Esophagus (tissue), 2 donors: Measurements from ENCODE around the gene RFX7. TPM values are rescaled to one million over a fixed set of nuclear protein-coding genes. Genes with fewer than 3 reads are reported as not detected.

Source experiments
- H3K27ac ChIP-seq, 2 donors: one replicate each; pipeline ENCODE4 v1.5.1; 2013; ENCODE audit warnings: low read depth in 2 of 2, mild to moderate bottlenecking in 2 of 2, inconsistent platforms in 1 of 2, low read length in 1 of 2, moderate library complexity in 1 of 2
- H3K27me3 ChIP-seq, 2 donors: one replicate each; pipeline ENCODE4 v1.6.1; 2013; ENCODE audit warnings: low read length in 2 of 2, control low read depth in 1 of 2, mild to moderate bottlenecking in 1 of 2; ENCODE audit not compliant: insufficient read depth in 2 of 2, control insufficient read depth in 1 of 2
- H3K36me3 ChIP-seq, 2 donors: one replicate each; pipeline ENCODE4 v1.6.1; 2013; ENCODE audit warnings: low read length in 1 of 2; ENCODE audit not compliant: control insufficient read depth in 2 of 2, insufficient read depth in 2 of 2
- H3K4me1 ChIP-seq, 2 donors: one replicate each; pipeline ENCODE4 v1.6.1; 2013; ENCODE audit warnings: low read length in 1 of 2; ENCODE audit not compliant: control insufficient read depth in 2 of 2, insufficient read depth in 2 of 2
- H3K4me3 ChIP-seq, 2 donors: one replicate each; pipeline ENCODE4 v1.5.1; 2013; ENCODE audit warnings: low read length in 2 of 2, mild to moderate bottlenecking in 2 of 2, low read depth in 1 of 2, moderate library complexity in 1 of 2
- H3K9me3 ChIP-seq, 2 donors: one replicate each; pipeline ENCODE4 v1.6.1; 2013; ENCODE audit warnings: mild to moderate bottlenecking in 2 of 2, low read depth in 1 of 2, low read length in 1 of 2, moderate library complexity in 1 of 2; ENCODE audit not compliant: control insufficient read depth in 2 of 2, insufficient read depth in 1 of 2
- WGBS, 2 donors: extraction: QIAGEN DNeasy Blood & Tissue Kit; methylation state at CpG; one replicate each; pipeline ENCODE4 v1.1.7; 2013; 5-methylcytosine and 5-hydroxymethylcytosine counted together
- polyA plus RNA-seq, 2 donors: library from polyadenylated mRNA; stranded (reverse); fragments of 200-250 nt; gene quantifications; one replicate each; pipeline ENCODE4 v1.2.3, GENCODE V29; 2013
- donor health status: healthy with polysubstance abuse.
- donor health status: Bipolar disorder and iron deficiency.

Gene RFX7
- polyA plus RNA-seq, 2 donors: 1.9 TPM

- H3K4me3 ChIP-seq: no peak overlapping the region
- H3K4me1 ChIP-seq: no peaks in the 10 kb centered on the region
- no peak overlapping the region for H3K27ac ChIP-seq
- WGBS, 2 donors: 41 to 59% methylated on average over 2 of the region's 2 CpGs
- no peaks in the 10 kb centered on the region for H3K36me3 ChIP-seq
- no peaks in the 10 kb centered on the region for H3K9me3 ChIP-seq
- no peaks in the 10 kb centered on the region for H3K27me3 ChIP-seq
Measured at GRCh38 chr15:56076640-56077039, 167.0 kb downstream of the RFX7 start.

- WGBS, 2 donors: 28 to 37% methylated on average over 5 of the region's 5 CpGs
- Histone ChIP-seq H3K27me3 (no peaks in the 10 kb centered on the region), H3K4me3 (no peak overlapping the region), H3K36me3 (no peaks in the 10 kb centered on the region), H3K27ac (no peak overlapping the region), H3K4me1 (no peaks in the 10 kb centered on the region), H3K9me3 (peaks cover 0 to 2% of the 10 kb centered on the region in 2 donors)
Measured at GRCh38 chr15:56074481-56075265, 169.0 kb downstream of the RFX7 start.

GRCh38 chr15:56064152-56064551 lies 179.5 kb downstream of the RFX7 start:
- H3K27me3 ChIP-seq: no peaks in the 10 kb centered on the region
- H3K4me3 ChIP-seq: no peak overlapping the region
- no peaks in the 10 kb centered on the region for H3K9me3 ChIP-seq
- no peak overlapping the region for H3K27ac ChIP-seq
- H3K4me1 ChIP-seq: no peaks in the 10 kb centered on the region
- WGBS, 2 donors: 61 to 68% methylated on average over 3 of the region's 3 CpGs
- H3K36me3 ChIP-seq: no peaks in the 10 kb centered on the region

- 56 to 64% methylated on average over 2 of the region's 2 CpGs for WGBS, 2 donors
- no peak overlapping the region for H3K4me3 ChIP-seq
- H3K36me3 ChIP-seq: no peaks in the 10 kb centered on the region
- H3K27me3 ChIP-seq: no peaks in the 10 kb centered on the region
- no peak overlapping the region for H3K27ac ChIP-seq
- no peaks in the 10 kb centered on the region for H3K4me1 ChIP-seq
- no peaks in the 10 kb centered on the region for H3K9me3 ChIP-seq
Measured at GRCh38 chr15:56059716-56060115, 184.0 kb downstream of the RFX7 start.

GRCh38 chr15:56058986-56059385 lies 184.7 kb downstream of the RFX7 start:
- Histone ChIP-seq H3K36me3 (no peaks in the 10 kb centered on the region), H3K4me3 (no peak overlapping the region), H3K27ac (no peak overlapping the region), H3K4me1 (no peaks in the 10 kb centered on the region), H3K9me3 (no peaks in the 10 kb centered on the region), H3K27me3 (no peaks in the 10 kb centered on the region)
- WGBS, 2 donors: 84 to 92% methylated on average over 2 of the region's 2 CpGs

GRCh38 chr15:56056626-56057025 lies 187.1 kb downstream of the RFX7 start:
- Histone ChIP-seq H3K4me1 (no peaks in the 10 kb centered on the region), H3K36me3 (no peaks in the 10 kb centered on the region), H3K27ac (no peak overlapping the region), H3K4me3 (no peak overlapping the region), H3K9me3 (no peaks in the 10 kb centered on the region), H3K27me3 (no peaks in the 10 kb centered on the region)
- WGBS, 2 donors: 84 to 86% methylated on average over 7 of the region's 7 CpGs

- no peak overlapping the region for H3K27ac ChIP-seq
- H3K9me3 ChIP-seq: no peaks in the 10 kb centered on the region
- no peaks in the 10 kb centered on the region for H3K4me1 ChIP-seq
- no peak overlapping the region for H3K4me3 ChIP-seq
- no peaks in the 10 kb centered on the region for H3K36me3 ChIP-seq
- H3K27me3 ChIP-seq: no peaks in the 10 kb centered on the region
Measured at GRCh38 chr15:56053046-56053400, 190.7 kb downstream of the RFX7 start.

GRCh38 chr15:56052395-56053045 lies 191.2 kb downstream of the RFX7 start:
- WGBS, 2 donors: 8 to 10% methylated on average over 2 of the region's 2 CpGs
- no peaks in the 10 kb centered on the region for H3K27me3 ChIP-seq
- H3K4me3 ChIP-seq: no peak overlapping the region
- no peaks in the 10 kb centered on the region for H3K36me3 ChIP-seq
- no peak overlapping the region for H3K27ac ChIP-seq
- H3K9me3 ChIP-seq: no peaks in the 10 kb centered on the region
- H3K4me1 ChIP-seq: no peaks in the 10 kb centered on the region

- no peak overlapping the region for H3K27ac ChIP-seq
- no peaks in the 10 kb centered on the region for H3K27me3 ChIP-seq
- H3K4me3 ChIP-seq: no peak overlapping the region
- no peaks in the 10 kb centered on the region for H3K4me1 ChIP-seq
- H3K9me3 ChIP-seq: no peaks in the 10 kb centered on the region
- no peaks in the 10 kb centered on the region for H3K36me3 ChIP-seq
Measured at GRCh38 chr15:56051676-56052075, 192.0 kb downstream of the RFX7 start.

GRCh38 chr15:56049577-56049976 lies 194.1 kb downstream of the RFX7 start:
- H3K36me3 ChIP-seq: no peaks in the 10 kb centered on the region
- no peak overlapping the region for H3K4me3 ChIP-seq
- no peaks in the 10 kb centered on the region for H3K27me3 ChIP-seq
- no peak overlapping the region for H3K27ac ChIP-seq
- WGBS, 2 donors: 80 to 85% methylated on average over 5 of the region's 5 CpGs
- H3K9me3 ChIP-seq: no peaks in the 10 kb centered on the region
- H3K4me1 ChIP-seq: no peaks in the 10 kb centered on the region
